GM18861 (cell line): ENCODE data around the gene MAPK4.

Experiments used
- ATAC-seq: cut with Tn5 transposase; IDR thresholded peaks from one replicate; pipeline ENCODE4 v1.9.1; 2021; ENCODE audit not compliant: unreplicated experiment

MAPK4 gene

DNA sequence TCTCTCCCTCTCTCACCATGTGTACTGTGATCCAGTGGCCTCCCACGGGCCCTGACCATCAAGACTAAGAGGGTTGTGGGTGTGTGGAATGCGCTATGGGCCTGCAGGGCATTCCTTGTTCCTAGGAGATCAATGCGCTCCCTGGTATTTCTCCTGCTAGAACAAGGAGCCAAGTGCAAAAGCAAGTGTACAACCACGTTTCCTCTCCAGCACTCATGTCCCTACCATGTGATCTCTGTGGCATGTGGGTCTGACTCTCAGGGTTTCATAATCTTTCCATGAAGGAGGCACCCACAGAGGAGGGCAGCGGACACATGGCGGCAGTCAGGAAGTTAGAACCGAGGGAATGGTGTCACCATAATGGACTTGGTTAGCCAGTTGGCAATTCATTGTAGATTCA lies 91.4 kb downstream of the MAPK4 start:
- no peak for ATAC-seq

DNA sequence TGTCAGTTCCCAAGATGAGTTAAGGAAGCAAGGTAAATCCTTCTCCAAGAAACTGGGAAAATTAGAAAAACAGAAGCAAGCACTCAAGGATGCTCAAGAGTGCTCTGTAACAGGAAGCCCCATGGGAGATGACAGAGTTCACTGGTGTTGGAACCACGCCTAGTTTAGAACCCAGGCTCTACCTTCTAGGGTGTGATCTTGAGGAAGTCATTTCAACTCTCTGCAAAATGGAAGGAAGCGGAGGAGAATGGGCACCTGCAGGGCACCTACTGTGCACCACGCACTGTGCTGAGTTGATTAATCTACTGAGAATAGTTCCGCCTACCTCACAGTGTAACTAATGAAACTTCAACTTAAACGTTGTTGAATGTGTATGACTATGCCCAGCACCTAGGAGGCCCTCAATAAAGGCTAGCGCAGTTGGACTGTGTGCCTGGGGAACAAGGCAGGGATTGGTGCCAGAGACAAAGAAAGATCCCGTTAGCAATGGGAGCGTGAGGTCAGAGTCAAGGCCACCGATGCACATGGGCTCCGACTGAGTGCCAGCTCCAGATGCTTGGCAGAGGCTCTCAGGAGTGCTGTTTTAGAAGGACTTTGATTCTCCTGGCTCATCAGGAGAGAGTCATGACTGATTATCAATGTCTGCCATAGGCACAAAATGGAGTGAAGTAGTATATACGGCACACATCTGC lies 93.7 kb downstream of the MAPK4 start:
- no peak for ATAC-seq

DNA sequence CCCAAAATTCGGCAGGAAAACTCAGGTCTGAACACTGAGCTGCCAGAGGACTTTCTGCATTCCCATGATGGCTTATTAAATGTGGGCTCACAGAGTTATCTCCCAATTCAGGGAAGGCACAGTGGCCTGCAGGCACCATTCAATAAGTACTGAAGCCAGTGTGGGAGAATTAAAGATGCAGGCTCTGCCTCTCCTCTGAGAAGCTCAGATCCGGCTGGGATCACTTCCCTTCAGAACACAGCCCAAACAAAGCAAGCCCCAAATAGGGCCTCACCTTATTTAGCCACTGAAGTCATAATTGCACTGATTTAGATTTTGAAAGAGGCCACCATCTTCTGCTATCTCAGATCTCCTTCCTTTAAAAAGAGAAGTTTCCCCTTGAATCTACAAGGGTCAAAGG lies 94.3 kb downstream of the MAPK4 start:
- no peak for ATAC-seq

- ATAC-seq = no peak
Measured at GRCh38 chr18:50654658-50655550, 95.0 kb downstream of the MAPK4 start.

DNA sequence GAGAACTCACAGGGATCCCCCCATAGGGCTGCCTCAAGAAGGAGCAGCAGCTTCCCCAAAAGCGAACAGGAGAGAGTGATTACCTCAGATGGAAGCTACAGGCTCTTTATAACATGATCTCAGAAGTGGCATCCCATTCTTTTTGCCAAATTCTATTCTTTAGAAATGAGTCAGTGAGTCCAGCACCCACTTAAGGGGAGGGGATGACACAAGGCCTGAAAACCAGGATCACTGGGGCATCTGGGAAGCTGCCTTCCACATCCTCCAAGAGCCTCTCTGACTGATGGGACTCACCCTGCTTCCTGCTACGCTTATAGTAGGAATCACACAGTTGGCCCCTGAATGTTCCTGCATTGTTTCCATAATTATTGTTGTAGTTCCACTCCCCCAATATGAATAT lies 96.5 kb downstream of the MAPK4 start:
- no peak for ATAC-seq

GRCh38 chr18:50656841-50657470 lies 97.1 kb downstream of the MAPK4 start:
- ATAC-seq = no peak

DNA sequence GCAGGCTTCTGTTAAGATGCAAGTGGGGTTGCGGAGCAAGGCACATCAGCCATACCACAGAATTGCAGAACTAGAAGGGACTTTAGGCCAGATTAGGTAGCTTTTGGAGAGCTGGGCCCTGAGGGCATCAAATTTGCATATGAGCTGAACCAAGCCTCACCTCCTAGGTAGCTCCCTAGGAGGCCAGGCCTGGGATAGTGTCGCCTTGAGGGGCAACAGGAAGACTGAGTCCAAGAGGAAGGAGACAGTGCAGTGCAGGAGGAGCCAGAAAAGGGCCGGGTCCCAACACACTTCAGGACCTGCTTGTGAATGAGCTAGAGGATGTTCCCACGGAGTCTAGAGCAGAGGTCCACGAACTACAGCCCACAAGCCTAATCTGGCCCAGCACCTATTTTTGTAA lies 98.7 kb downstream of the MAPK4 start:
- ATAC-seq = no peak

GRCh38 chr18:50659091-50660003 lies 99.5 kb downstream of the MAPK4 start:
- ATAC-seq = no peak

- no peak for ATAC-seq
Measured at GRCh38 chr18:50661013-50661412, 101.1 kb downstream of the MAPK4 start.

- ATAC-seq = no peak
Measured at GRCh38 chr18:50662177-50662576, 102.3 kb downstream of the MAPK4 start.

DNA sequence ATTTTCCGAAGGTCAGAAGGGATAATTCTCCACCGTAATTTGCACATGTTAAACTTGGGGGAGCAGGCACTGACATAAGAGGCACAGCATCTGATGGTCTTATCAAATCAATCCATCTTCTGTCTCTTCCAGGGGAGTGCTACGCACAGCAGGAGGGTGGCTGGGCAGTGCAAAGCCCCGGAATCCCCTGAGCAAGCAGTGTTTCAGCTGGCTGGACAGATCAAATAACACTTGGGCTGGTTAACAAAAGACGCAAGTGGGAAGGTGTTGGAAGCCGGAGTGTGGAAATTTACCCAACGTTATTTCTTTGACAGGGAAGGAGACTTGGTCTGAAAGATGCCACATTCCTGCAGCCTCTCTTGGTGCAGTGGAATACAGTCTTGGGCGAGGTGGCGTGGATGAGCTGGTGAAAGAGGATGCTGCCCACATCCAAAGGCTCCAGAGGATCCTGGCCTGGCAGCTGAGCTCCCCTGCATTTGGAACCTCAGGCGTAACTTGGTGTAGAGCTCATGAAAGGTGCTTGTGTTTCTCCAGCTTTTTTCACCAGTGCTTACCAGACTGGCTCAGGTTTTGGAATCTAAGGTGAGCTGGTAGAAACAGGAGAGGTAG lies 103.0 kb downstream of the MAPK4 start:
- ATAC-seq = no peak

DNA sequence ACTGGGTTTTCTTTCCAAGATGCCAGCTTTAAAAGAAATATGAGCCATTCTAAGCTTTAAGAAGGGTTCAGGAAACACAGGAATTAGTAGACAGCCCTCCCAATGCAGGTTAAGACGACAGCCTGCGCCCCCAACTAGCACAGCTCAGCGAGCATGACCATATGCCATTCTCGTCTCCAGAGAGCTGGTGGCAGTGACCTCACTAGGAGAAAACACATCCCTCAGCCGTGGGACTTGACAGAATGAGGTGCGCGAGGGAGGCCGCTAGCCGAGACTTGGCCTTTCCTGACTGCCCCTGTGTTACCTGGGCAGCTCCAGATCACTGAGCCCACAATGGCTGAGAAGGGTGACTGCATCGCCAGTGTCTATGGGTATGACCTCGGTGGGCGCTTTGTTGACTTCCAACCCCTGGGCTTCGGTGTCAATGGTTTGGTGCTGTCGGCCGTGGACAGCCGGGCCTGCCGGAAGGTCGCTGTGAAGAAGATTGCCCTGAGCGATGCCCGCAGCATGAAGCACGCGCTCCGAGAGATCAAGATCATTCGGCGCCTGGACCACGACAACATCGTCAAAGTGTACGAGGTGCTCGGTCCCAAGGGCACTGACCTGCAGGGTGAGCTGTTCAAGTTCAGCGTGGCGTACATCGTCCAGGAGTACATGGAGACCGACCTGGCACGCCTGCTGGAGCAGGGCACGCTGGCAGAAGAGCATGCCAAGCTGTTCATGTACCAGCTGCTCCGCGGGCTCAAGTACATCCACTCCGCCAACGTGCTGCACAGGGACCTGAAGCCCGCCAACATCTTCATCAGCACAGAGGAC lies 103.9 kb downstream of the MAPK4 start:
- no peak for ATAC-seq

GRCh38 chr18:50665015-50665414 lies 105.1 kb downstream of the MAPK4 start:
- no peak for ATAC-seq

- no peak for ATAC-seq
Measured at GRCh38 chr18:50665519-50665918, 105.6 kb downstream of the MAPK4 start.

DNA sequence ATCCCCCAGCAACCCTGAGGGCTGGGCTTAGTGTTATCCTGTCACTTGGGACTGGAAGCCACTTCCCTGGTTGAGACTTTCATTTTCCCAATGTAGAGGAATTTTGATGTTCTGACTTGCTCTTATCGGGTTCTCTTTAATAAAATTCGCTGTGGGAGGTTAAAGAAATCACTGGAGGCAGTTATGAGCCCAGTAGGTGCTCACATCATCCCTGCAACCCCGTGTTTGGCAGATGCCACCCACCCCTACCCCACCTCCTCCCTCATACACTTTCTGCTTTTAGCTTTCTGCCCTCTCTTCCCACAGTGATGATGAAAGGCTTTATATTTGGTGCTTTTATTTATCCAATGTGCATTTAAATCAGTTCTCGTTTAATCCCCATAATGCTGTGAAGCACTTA lies 106.6 kb downstream of the MAPK4 start:
- no peak for ATAC-seq

DNA sequence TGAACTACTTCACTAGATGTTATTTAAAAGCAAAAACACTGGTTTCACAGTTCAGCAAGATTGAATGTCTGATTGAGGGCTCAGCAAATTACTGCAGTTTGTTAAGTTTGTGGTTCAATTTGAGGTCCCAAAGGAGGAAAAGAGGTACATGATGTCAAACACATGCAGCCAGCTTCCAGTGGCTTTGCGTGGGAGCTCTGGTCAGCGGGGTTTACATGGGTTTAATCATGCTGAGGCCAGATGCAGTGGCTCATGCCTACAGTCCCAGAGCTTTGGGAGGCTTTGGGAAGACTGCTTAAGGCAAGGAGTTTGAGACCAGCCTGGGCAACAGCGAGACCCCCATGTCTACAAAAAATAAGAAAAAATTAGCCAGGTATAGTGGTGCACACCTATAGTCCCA lies 111.5 kb downstream of the MAPK4 start:
- ATAC-seq = no peak

DNA sequence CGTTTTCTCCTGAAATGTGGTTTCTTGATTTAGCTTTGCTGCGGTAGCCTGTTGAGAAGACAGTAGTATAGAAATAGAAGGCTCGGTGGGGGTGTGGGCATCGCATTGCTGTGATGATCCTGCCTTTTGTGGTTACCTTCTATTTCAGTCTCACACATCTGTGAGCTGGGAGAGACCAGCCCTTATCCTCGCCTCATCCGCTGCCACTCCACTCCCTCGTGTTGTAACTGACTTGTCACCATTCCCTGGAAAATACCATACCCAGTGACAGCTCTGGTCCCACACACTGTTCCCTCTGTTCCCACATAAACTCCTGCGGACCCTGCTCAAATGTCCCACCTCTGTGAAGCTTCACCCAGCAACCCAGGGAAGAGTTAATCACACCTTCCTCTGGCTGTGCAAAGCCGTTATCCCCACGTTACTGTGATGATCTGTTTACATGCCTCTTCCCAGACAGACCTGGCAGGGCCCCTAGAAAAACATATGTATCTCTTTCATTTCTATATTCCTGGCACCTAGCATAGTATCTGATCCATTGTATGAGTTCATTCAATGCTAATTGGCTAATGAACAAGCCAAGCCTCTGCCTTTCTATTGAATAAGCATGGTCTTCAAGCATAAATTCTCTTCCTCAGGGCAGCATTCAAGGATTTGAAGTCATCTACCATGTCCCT lies 114.6 kb downstream of the MAPK4 start:
- no peak for ATAC-seq

DNA sequence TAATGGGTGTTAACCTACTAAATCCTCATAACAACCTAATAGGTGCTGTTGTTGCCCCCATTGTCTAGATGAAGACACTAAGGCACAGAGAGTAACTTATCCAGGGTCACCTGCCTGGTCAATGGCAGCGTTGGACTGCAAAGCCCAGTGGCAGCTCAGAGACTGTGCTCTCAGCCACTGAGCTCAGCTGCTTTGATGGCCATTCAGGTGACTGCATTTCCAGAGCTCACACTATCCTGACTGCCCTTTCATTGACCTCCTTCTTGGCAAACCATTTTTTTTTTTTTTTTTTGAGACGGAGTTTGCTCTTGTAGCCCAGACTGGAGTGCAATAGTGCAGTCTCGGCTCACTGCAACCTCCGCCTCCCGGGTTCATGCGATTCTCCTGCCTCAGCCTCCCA lies 115.2 kb downstream of the MAPK4 start:
- ATAC-seq = no peak

DNA sequence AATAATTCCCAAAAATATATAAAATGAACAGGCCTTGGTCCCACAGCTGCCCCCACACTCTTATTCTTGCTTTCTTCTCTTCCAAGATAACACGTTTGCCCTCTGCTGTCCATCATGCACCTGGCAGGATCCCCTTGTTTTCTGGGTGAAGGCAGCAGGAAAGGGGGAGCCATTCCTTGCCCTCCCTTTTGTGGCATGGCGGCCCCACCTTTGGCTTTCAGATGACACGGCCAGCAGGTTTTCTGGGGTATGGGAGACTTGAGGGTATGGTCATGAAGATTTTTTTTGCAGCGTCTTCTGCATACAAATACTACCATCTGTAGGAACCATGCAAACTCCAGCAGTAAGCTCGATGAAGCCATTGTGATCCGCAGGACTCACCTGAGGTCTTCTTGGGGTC lies 118.8 kb downstream of the MAPK4 start:
- ATAC-seq = no peak
